Right kidney (tissue), 9 donors: ENCODE measurements around the gene PTPRR.

Experiments
- DNase-seq: peaks from one replicate; pipeline ENCODE4 v3.0.0-alpha.2; 2016
- long read RNA-seq, 8 donors: transcript quantifications; one replicate each; lab custom pipeline, GENCODE V29; 2026

Gene PTPRR
- long read RNA-seq, donor 1 = 0 reads
- long read RNA-seq, donor 2 = 0 reads
- long read RNA-seq, donor 3 = 0 reads
- long read RNA-seq, donor 4 = 0 reads
- long read RNA-seq, donor 5 = 0 reads
- long read RNA-seq, donor 6 = 0 reads
- long read RNA-seq, donor 7 = 0 reads
- long read RNA-seq, donor 8 = 0 reads

- DNase-seq = peak; percentile 8
These were observed at the start of gene PTPRR for GRCh38 chr12:70920251-70920851. Gene PTPRR, minus strand, starts transcription at chr12:70920738. Its CDS starts 348 bp downstream, at chr12:70920390.

- DNase-seq = no peak
These were observed 46.7 kb upstream of the PTPRR start for GRCh38 chr12:70966996-70967790.

GRCh38 chr12:70966046-70966445 is 45.5 kb upstream of the PTPRR start:
- no peak for DNase-seq

GRCh38 chr12:70964867-70965510 is 44.5 kb upstream of the PTPRR start:
- no peak for DNase-seq

GRCh38 chr12:70963081-70963660 is 42.6 kb upstream of the PTPRR start:
- DNase-seq = no peak

GRCh38 chr12:70962226-70962794 is 41.8 kb upstream of the PTPRR start:
- DNase-seq = no peak

GRCh38 chr12:70960484-70960883 is 39.9 kb upstream of the PTPRR start:
- no peak for DNase-seq

- DNase-seq = no peak
These were observed 34.9 kb upstream of the PTPRR start for GRCh38 chr12:70955415-70955814.

GRCh38 chr12:70950451-70950850 is 29.9 kb upstream of the PTPRR start:
- DNase-seq = no peak

GRCh38 chr12:70948976-70949336 is 28.4 kb upstream of the PTPRR start:
- DNase-seq = no peak

- DNase-seq = no peak
These were observed 27.9 kb upstream of the PTPRR start for GRCh38 chr12:70948236-70948975.

- DNase-seq = no peak
These were observed 15.8 kb upstream of the PTPRR start for GRCh38 chr12:70936203-70936813.

- DNase-seq = no peak
These were observed 12.6 kb upstream of the PTPRR start for GRCh38 chr12:70933133-70933532.

- no peak for DNase-seq
These were observed 8.5 kb upstream of the PTPRR start for GRCh38 chr12:70929029-70929428.

- no peak for DNase-seq
These were observed 7.5 kb upstream of the PTPRR start for GRCh38 chr12:70928071-70928470.

- DNase-seq = no peak
These were observed 6.8 kb upstream of the PTPRR start for GRCh38 chr12:70927356-70927755.

GRCh38 chr12:70925539-70925938 is 5.0 kb upstream of the PTPRR start:
- DNase-seq = no peak

GRCh38 chr12:70920891-70921290 is 353 bp upstream of the PTPRR start:
- DNase-seq = no peak

- DNase-seq = peak; percentile 9
These were observed 922 bp downstream of the PTPRR start for GRCh38 chr12:70919597-70920035.

GRCh38 chr12:70919176-70919575 is 1.4 kb downstream of the PTPRR start:
- no peak for DNase-seq

- DNase-seq = no peak
These were observed 2.2 kb downstream of the PTPRR start for GRCh38 chr12:70918321-70918720.
